Kidney (tissue), 14 donors: ENCODE data around the gene MKNK1. TPM values are rescaled to one million over a fixed set of nuclear protein-coding genes. Genes with fewer than 3 reads are reported as not detected.

Experiments
- DNase-seq, 5 donors: peaks; one replicate each; pipeline ENCODE4 v3.0.0-alpha.2; 2013 to 2020
- FAIRE-seq: peaks from 2 replicates; lab custom pipeline; 2012; peaks lifted over from hg19 to GRCh38; lab: Jason Lieb, UNC
- H3K27ac ChIP-seq, 2 donors: one replicate each; pipeline ENCODE4 v1.7.0; 2013; ENCODE audit warnings: low read depth in 2 of 2, low read length in 2 of 2, inconsistent platforms in 1 of 2
- H3K27me3 ChIP-seq: one replicate; pipeline ENCODE4 v1.7.1; 2013; ENCODE audit warnings: low read length, inconsistent platforms; ENCODE audit not compliant: control insufficient read depth, insufficient read depth
- H3K36me3 ChIP-seq, 3 donors: one replicate each; pipeline versions ENCODE4 v1.7.0 to v1.7.1; 2013; ENCODE audit warnings: low read length in 3 of 3, control low read depth in 1 of 3, inconsistent platforms in 1 of 3; ENCODE audit not compliant: insufficient read depth in 3 of 3, control insufficient read depth in 2 of 3
- H3K4me1 ChIP-seq, 3 donors: one replicate each; pipeline versions ENCODE4 v1.7.0 to v1.7.1; 2013; ENCODE audit warnings: low read length in 3 of 3, inconsistent platforms in 1 of 3, low read depth in 1 of 3; ENCODE audit not compliant: control insufficient read depth in 2 of 3, insufficient read depth in 2 of 3
- H3K4me3 ChIP-seq, 3 donors: one replicate each; pipeline versions ENCODE4 v1.7.0 to v1.8.1; 2013; ENCODE audit warnings: low read length in 3 of 3, control low read depth in 1 of 3, inconsistent platforms in 1 of 3
- H3K9ac ChIP-seq, 3 donors: one replicate each; pipeline versions ENCODE4 v1.7.0 to v1.7.1; 2013; ENCODE audit warnings: low read length in 3 of 3, control low read depth in 1 of 3, inconsistent platforms in 1 of 3
- H3K9me3 ChIP-seq, 3 donors: one replicate each; pipeline versions ENCODE4 v1.7.0 to v1.7.1; 2013; ENCODE audit warnings: low read length in 3 of 3, control low read depth in 1 of 3, inconsistent platforms in 1 of 3; ENCODE audit not compliant: control insufficient read depth in 2 of 3, insufficient read depth in 1 of 3
- CTCF ChIP-seq: IDR thresholded peaks from 3 replicates; pipeline ENCODE4 v1.5.1; 2012; ENCODE audit warnings: mild to moderate bottlenecking, moderate library complexity, borderline replicate concordance; ENCODE audit not compliant: insufficient read depth; ENCODE audit errors: extremely low read depth
- intact Hi-C: fragments of 100-400 bp; cut with DNase I; formaldehyde crosslinking; loops from one replicate; pipeline ENCODE4 v1.11.1; 2022
- polyA plus RNA-seq: library from polyadenylated mRNA; stranded (reverse); fragments of 350-450 nt; fragmentation: Illumina TruSeq; extraction: RNeasy Lipid Tissue Mini Kit (QIAGEN cat#74804); gene quantifications from one replicate; pipeline ENCODE4 v1.2.3, GENCODE V29; 2014; ENCODE audit warnings: low read depth, low replicate concordance; ENCODE audit not compliant: insufficient read depth
- total RNA-seq: library from RNA; stranded (reverse); fragmentation: NEBNext Ultra II Directional; extraction: Animal tissue kit (Norgen Biotek cat#: 25700); gene quantifications from one replicate; pipeline ENCODE4 v1.2.1, GENCODE V29; 2021
- donor health status: control.
- donor health status: control.
- donor health status: control.
- donor health status: control.
- donor health status: control.
- donor health status: DM: yes; HTN: yes; CAD: no.
- donor health status: Normal renal cell carcinoma (clear cell type).

The MKNK1 gene
- total and polyA plus RNA-seq, 2 donors from 2014 or later: 17.5 to 49.7 TPM

- Histone ChIP-seq H3K4me1 (peaks cover 0 to 28% (median 12%) of the 10 kb centered on the region in 3 donors), H3K4me3 (no peak overlapping the region), H3K27me3 (no peaks in the 10 kb centered on the region), H3K9me3 (no peaks in the 10 kb centered on the region), H3K36me3 (no peaks in the 10 kb centered on the region), H3K9ac (no peak overlapping the region), H3K27ac (no peak overlapping the region)
- FAIRE-seq: no peak
- no peak for TF ChIP-seq CTCF
- no peak for DNase-seq
- intact Hi-C loops: no loop called here
These were observed 11.0 kb upstream of the MKNK1 start for GRCh38 chr1:46615088-46615487.

GRCh38 chr1:46614604-46614984 is 10.5 kb upstream of the MKNK1 start:
- H3K36me3 ChIP-seq: no peaks in the 10 kb centered on the region
- no peaks in the 10 kb centered on the region for H3K9me3 ChIP-seq
- H3K4me1 ChIP-seq: peaks cover 0 to 28% (median 12%) of the 10 kb centered on the region in 3 donors
- DNase-seq: no peak
- no peak for FAIRE-seq
- intact Hi-C loops: no loop called here
- no peak overlapping the region for H3K4me3 ChIP-seq
- H3K9ac ChIP-seq: no peak overlapping the region
- H3K27me3 ChIP-seq: no peaks in the 10 kb centered on the region
- no peak for TF ChIP-seq CTCF
- H3K27ac ChIP-seq: no peak overlapping the region

GRCh38 chr1:46613661-46614603 is 9.9 kb upstream of the MKNK1 start:
- intact Hi-C loops: no loop called here
- Histone ChIP-seq H3K36me3 (peaks cover 0 to 5% (median 3%) of the 10 kb centered on the region in 3 donors), H3K27me3 (no peaks in the 10 kb centered on the region), H3K27ac (no peak overlapping the region), H3K4me1 (peaks cover 0 to 28% (median 12%) of the 10 kb centered on the region in 3 donors), H3K4me3 (peak overlapping the region in 1 of 3 donors; percentile 15), H3K9ac (no peak overlapping the region), H3K9me3 (no peaks in the 10 kb centered on the region)
- FAIRE-seq (no peak), DNase-seq (peak; percentile 71 to 96 (median 75))
- no peak for TF ChIP-seq CTCF
